Activated CD8-positive, alpha-beta T cell treated with anti-CD3 and anti-CD28 coated beads for 36 hours (primary cell): ENCODE measurements around the gene PCDHGC3. TPM values are rescaled to one million over a fixed set of nuclear protein-coding genes. Genes with fewer than 3 reads are reported as not detected.

Source experiments
- ATAC-seq: fragments of 200-7000 bp; cut with Tn5 transposase; one replicate; pipeline ENCODE4 v1.10.0; 2021; ENCODE audit warnings: mild to moderate bottlenecking, moderate library complexity
- CTCF ChIA-PET: fragments of 350-600 bp; sonication (Branson Sonifier 250); formaldehyde crosslinking; loops from one replicate; lab custom pipeline; 2021; ENCODE audit warnings: antibody characterized with exemption; lab: Charles Lee
- POLR2A ChIA-PET: fragments of 350-600 bp; sonication (Branson Sonifier 250); formaldehyde crosslinking; loops from one replicate; lab custom pipeline; 2021; ENCODE audit warnings: antibody characterized with exemption; lab: Charles Lee
- DNase-seq: peaks from one replicate; pipeline ENCODE4 v3.0.0-alpha.2; 2020
- H3K27ac Mint-ChIP-seq: one replicate; pipeline ENCODE4 v1.8.0; 2021; ENCODE audit warnings: mild to moderate bottlenecking, mixed read lengths
- H3K27me3 Mint-ChIP-seq: one replicate; pipeline ENCODE4 v1.8.0; 2021; ENCODE audit warnings: mixed read lengths
- H3K36me3 Mint-ChIP-seq: one replicate; pipeline ENCODE4 v1.8.0; 2021; ENCODE audit warnings: low read depth, mixed read lengths
- H3K4me1 Mint-ChIP-seq: one replicate; pipeline ENCODE4 v1.8.0; 2021; ENCODE audit warnings: low read depth, mixed read lengths
- H3K4me3 Mint-ChIP-seq: one replicate; pipeline ENCODE4 v1.8.0; 2021; ENCODE audit warnings: mild to moderate bottlenecking, moderate library complexity, mixed read lengths
- H3K9me3 Mint-ChIP-seq: one replicate; pipeline ENCODE4 v1.8.0; 2021; ENCODE audit warnings: mixed read lengths
- CTCF ChIP-seq: fragments of 200-600 bp; IDR thresholded peaks from one replicate; pipeline ENCODE4 v1.8.0; 2022; ENCODE audit warnings: antibody characterized with exemption, mild to moderate bottlenecking
- intact Hi-C: fragments of 100-400 bp; cut with micrococcal nuclease; formaldehyde crosslinking; loops from one replicate; pipeline ENCODE4 v1.10.0; 2022
- total RNA-seq, 2 experiments: library from RNA; stranded (reverse); gene quantifications; one replicate each; pipeline ENCODE4 v1.2.3, GENCODE V29; 2021

Gene PCDHGC3
- total RNA-seq, 2 experiments from 2014 or later, result not detected

DNA sequence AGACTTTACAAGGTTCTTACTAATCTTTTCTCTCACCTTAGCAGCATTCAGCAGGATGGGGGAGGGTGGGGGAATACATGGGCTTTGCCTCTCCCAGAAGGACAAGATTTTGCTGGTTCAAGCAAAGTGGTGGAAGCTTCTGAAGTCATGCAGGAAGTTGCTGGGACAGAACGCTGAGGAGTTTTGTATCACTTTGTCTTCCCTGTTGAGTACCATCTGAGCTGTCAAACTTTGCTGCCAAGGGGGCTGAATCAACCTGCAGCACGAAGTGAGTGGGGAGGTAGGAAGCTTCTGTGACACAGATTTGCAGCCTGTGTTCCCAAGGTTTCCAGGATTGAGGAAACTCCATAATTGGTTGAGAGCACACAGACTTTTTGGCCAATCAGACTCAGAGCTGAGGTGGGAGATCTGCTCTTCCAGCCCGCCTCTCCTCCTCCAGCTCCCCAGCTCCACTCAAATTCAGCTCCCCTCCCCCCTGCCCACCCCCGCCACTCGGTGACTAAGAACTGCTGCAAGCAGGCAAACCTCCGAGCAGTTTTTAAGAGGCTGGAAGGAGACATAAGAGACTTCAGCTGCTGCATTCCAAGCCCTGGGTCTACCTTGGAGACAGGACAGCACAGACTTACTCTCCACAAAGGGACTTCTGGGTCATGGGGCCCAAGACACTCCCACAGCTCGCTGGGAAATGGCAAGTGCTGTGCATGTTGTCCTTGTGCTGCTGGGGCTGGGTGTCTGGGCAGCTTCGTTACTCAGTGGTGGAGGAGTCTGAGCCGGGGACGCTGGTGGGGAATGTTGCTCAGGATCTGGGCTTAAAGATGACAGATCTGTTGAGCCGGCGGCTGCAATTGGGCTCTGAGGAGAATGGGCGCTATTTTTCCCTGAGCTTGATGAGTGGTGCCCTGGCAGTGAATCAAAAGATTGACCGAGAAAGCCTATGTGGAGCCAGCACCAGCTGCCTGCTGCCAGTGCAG lies 13.1 kb downstream of the PCDHGC3 start, which contains the start of gene PCDHGC5:
Gene PCDHGC5, plus strand, starts transcription at position 491 of the 971 bp plus-strand sequence. Its CDS starts 160 bp downstream, at position 651.
- intact Hi-C loops, result no loop called here
- peaks cover 83% of the 10 kb centered on the region for H3K27me3 Mint-ChIP-seq
- no peaks in the 10 kb centered on the region for H3K36me3 Mint-ChIP-seq
- H3K27ac Mint-ChIP-seq, result no peak within 1 kb of the TSS
- no peak for TF ChIP-seq CTCF
- DNase-seq, result no peak
- ChIA-PET POLR2A (interaction anchor here (0.9 kb wide), 1 partner anchor 15 kb away, joined by 3 read pairs; no protein-coding TSS in a partner anchor), CTCF (interaction anchor here (0.7 to 1.8 kb wide), 5 partner anchors 8 to 75 kb away, joined by 3 to 8 read pairs (median 5); partner anchors contain the start of gene PCDHGA12)
- no peaks in the 10 kb centered on the region for H3K9me3 Mint-ChIP-seq
- H3K4me1 Mint-ChIP-seq, result peaks cover 13% of the 10 kb centered on the region
- ATAC-seq, result no peak
- H3K4me3 Mint-ChIP-seq, result no peak within 1 kb of the TSS

DNA sequence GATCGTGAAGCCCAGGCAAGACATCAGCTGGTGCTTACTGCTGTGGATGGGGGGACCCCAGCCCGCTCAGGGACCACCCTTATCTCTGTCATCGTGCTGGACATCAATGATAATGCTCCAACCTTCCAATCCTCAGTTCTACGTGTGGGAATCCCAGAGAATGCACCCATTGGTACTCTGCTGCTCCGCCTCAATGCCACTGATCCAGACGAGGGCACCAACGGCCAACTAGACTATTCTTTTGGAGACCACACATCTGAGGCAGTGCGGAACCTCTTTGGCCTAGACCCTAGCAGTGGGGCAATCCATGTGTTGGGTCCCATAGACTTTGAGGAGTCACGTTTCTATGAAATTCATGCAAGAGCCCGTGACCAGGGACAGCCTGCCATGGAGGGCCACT lies 14.1 kb downstream of the PCDHGC3 start:
- Mint-ChIP-seq H3K36me3 (no peaks in the 10 kb centered on the region), H3K4me1 (peaks cover 9% of the 10 kb centered on the region), H3K4me3 (no peak overlapping the region), H3K27ac (no peak overlapping the region), H3K9me3 (no peaks in the 10 kb centered on the region), H3K27me3 (peaks cover 83% of the 10 kb centered on the region)
- intact Hi-C loops, result no loop called here
- CTCF ChIA-PET, result interaction anchor here (0.7 to 1.8 kb wide), 4 partner anchors 9 to 74 kb away, joined by 3 to 8 read pairs (median 6); no protein-coding TSS in a partner anchor
- ATAC-seq (no peak), DNase-seq (no peak)
- no peak for TF ChIP-seq CTCF
- POLR2A ChIA-PET, result no interaction called here

DNA sequence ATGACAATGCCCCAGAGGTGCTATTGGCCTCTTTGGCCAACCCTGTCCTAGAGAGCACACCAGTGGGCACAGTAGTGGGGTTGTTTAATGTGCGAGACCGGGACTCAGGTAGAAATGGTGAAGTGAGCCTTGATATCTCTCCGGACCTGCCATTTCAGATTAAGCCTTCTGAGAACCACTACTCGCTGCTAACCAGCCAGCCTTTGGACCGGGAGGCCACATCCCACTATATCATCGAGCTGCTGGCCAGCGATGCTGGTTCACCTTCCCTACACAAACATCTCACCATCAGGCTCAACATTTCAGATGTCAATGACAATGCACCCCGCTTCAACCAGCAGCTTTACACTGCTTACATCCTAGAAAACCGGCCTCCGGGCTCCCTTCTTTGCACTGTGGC lies 14.5 kb downstream of the PCDHGC3 start:
- DNase-seq (no peak), ATAC-seq (no peak)
- intact Hi-C loops, result no loop called here
- Mint-ChIP-seq H3K27ac (no peak overlapping the region), H3K36me3 (no peaks in the 10 kb centered on the region), H3K9me3 (no peaks in the 10 kb centered on the region), H3K4me1 (peaks cover 6% of the 10 kb centered on the region), H3K4me3 (no peak overlapping the region), H3K27me3 (peaks cover 82% of the 10 kb centered on the region)
- CTCF ChIA-PET, result no interaction called here
- POLR2A ChIA-PET, result no interaction called here
- no peak for TF ChIP-seq CTCF

DNA sequence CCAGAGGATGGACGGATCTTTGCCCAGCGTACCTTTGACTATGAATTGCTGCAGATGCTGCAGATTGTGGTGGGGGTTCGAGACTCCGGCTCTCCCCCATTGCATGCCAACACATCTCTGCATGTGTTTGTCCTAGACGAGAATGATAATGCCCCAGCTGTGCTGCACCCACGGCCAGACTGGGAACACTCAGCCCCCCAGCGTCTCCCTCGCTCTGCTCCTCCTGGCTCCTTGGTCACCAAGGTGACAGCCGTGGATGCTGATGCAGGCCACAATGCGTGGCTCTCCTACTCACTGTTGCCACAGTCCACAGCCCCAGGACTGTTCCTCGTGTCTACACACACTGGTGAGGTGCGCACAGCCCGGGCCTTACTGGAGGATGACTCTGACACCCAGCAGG lies 15.0 kb downstream of the PCDHGC3 start:
- DNase-seq (no peak), ATAC-seq (no peak)
- no peak for TF ChIP-seq CTCF
- H3K27me3 Mint-ChIP-seq, result peaks cover 83% of the 10 kb centered on the region
- H3K9me3 Mint-ChIP-seq, result no peaks in the 10 kb centered on the region
- H3K4me3 Mint-ChIP-seq, result no peak overlapping the region
- intact Hi-C loops, result no loop called here
- H3K27ac Mint-ChIP-seq, result no peak overlapping the region
- ChIA-PET POLR2A (no interaction called here), CTCF (interaction anchor here (1.4 kb wide), 1 partner anchor 70 kb away, joined by 3 read pairs; the partner anchor contains the start of gene PCDHGA11)
- H3K36me3 Mint-ChIP-seq, result no peaks in the 10 kb centered on the region
- H3K4me1 Mint-ChIP-seq, result peaks cover 8% of the 10 kb centered on the region
